ENCODE measurements around the gene HTR2B.
A peak's percentile ranks its signal among the peaks of the same experiment; 100 is the strongest.
"Not testable (repeated sequence)": the region's sequence is repeated elsewhere in the genome, so short reads cannot be mapped to it uniquely, and the experiment has no call there.

The HTR2B gene

GRCh38 chr2:231133365-231134099, 8.7 kb upstream of the HTR2B start:
- peak in 2 of 4 experiments; percentile 40 to 44 for DNase-seq

DNA sequence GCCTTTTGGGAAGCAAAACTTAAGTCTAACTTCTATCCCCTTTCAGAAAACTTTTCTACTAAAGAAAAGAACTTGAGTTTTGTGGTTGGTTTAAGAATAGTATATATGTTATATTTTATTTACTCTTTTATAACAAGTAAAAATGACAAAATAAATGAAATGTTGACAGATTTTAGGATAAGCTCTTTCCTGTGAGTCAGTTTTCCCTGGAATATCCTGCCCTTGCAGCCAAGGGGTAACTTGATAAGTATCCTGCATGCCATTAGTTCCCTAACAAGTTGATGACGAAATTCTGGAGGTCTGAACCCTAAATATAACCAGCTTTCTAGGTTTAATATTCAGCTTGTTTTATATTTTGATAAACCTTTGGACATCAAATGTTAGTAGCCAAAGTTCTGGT, 7.3 kb upstream of the HTR2B start:
- DNase-seq: no peak

DNA sequence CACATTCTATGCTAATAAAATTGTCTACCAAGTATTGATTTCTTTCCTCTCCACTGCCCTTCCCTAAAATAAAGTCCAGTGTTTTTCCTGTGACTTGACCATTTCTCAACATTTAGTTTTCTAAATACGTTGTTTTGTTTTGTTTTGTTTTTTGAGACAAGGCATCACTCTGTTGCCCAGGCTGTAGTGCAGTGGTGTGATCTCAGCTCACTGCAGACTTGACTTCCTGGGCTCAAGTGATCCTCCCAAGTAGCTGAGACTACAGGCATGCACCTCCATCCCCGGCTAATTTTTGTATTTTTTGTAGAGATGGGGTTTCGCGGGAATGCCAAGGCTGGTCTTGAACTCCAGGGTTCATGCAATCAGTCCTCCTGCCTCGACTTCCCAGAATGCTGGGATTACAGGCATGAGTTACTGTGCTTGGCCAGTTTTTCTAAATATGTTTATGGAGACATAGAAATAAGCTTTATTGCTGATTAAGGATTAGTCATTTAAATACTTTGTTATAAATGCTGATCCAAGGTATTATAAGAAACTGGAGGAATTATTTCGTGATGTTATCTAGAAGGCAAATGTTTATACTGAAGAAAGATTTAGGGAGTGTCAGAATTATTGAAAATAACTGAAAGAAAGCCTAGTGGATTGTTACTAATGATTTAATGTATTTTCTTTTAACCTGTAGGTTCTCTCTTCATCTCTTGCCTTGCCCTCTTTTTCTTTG, 5.7 kb upstream of the HTR2B start:
- DNase-seq: no peak

GRCh38 chr2:231129216-231129615, 4.4 kb upstream of the HTR2B start:
- no peak for DNase-seq

DNA sequence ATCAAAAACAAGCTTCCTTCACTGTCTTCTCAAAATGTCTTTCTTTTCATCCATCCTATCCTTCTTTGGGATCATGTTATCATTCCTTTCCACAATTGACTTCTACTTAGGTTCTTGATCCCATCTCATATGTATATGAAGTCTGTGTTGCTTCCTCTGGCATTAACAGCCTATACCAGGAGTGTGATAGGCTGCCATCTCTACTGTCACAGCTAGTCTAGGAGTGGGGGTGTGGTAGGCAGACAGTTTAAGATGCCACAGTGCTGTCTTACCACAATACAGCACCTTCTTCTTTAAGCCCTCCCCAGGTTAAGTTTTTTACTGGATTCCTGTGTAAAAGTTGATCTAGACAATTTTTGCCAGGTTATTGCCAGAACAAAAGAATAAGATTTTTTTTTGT, 3.7 kb upstream of the HTR2B start:
- no peak for DNase-seq

DNA sequence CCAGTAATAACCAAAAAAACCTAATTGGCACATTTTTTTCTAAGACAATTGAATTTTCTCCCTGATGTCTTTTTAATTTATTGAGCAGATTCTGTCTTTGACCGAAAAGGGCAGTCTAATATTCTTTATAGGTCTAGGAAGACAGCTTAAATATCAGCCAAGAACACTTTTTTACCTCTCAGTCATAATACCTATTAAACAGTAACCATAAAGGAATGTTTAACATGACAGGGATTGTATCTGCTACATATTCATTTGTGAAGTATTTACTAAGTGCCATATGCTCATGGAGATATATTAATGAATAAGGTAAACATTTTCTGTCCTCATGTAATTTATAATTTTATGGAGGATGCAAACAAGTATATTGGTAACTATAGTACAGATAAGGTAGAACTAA, 3.1 kb upstream of the HTR2B start:
- DNase-seq: no peak

DNA sequence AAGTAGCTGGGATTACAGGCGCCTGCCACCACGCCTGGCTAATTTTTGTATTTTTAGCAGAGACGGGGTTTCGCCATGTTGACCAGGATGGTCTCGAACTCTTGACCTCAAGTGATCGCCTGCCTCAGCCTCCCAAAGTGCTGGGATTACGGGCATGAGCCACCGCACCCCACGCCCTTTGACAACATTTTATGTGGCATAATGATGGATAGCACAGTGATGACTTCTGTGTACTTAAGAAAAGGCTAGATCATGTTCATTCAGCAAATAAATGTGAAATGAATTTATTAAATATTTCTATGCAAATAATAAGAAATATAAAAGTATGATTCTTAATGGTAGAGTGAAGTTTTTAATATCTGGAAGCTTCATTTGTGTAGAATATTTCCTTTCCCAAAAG, 2.6 kb upstream of the HTR2B start:
- no peak for DNase-seq

- no peak for DNase-seq
Observed at GRCh38 chr2:231126123-231126522, 1.3 kb upstream of the HTR2B start.

DNA sequence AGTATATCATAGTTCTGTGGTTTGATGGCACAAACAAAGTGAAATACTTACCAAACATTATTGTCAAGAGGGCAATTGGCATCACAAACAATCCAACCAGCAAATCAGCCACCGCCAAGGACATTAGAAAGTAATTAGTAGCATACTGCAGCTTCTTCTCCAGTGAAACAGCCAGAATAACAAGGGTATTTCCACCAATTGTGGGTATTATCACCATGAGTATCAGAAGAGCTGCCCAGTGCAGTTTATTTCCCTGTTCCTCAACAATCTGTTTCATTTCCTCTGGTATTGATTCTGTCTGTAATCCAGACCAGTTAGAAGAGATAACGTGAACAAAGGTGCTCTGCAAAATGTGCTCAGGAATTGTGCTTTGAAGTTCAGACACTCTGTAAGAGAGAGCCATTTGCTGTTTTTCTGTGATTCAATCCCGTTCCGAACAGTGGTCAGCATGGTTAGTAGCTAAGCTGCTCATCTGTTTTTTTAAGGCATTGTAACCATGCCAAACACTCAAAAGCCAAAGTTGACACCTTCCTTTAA, 1.4 kb downstream of the HTR2B start:
- peak in 2 of 4 experiments; percentile 18 to 37 for DNase-seq

DNA sequence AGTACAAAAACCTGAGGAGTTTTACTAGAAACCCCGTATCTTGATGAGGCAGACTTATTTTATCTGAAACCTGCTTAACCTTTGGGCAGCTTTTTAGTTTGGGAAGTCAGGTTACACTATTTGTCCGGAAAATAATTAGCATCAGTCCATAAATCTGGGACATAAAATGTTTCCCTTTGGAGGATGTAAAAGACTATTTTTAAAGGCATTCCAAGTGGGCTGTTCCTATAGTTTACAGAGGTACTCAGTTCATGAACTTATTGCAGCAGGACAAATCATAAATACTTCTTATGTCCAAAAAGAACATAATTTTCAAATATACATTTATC, 6.3 kb downstream of the HTR2B start:
- DNase-seq: no peak

DNA sequence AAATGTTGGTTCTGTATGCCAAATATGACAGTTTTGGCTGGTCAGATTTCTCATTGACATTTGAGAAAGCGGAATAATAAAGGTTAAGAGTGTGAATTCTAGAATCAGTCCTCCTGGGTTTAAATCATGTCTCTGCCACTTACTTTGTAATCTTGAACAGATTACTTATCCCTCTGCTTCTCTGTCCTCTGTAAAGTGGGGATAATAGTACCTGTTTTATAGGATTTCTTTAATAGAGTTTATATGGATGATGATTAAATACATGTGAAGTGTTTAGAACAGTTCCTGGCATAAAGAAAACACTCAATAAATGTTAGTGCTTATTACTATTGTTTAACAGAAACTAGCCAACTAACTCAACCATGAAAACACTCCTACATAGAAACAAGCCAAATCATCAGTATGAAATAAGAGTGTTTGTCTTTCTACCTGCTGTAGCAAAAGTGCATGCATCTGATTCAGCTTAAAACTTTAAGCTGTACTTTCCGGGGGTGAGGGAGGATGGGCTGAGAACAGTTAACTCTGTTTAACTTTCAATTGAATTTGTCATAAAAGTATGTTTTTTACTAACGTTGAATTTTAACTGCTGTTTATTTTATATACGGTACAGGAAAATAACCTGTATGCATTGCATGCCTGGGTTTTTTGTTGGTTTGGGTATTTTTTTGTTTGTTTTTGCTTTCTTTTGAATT, 6.8 kb downstream of the HTR2B start:
- DNase-seq: no peak

- DNase-seq: no peak
Observed at GRCh38 chr2:231117148-231117547, 7.7 kb downstream of the HTR2B start.

DNA sequence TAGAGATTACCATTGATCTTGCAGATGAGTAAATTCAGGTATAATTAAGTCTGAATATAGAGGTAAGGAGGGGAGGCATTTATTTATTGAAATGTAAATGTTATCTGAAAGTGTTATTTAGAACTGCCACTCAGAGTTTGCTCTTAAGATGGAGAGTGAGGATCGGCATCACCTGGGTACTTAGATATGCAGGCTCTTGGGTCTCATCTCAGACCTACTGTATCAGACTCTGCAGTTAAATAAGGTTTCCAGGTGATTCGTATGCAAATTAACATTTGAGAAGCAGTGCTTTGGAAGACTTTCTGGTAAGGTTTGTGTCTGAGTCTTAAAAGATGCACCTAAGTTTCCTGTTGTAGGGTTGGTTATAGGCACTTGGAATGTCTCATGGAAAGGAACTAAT, 9.2 kb downstream of the HTR2B start:
- DNase-seq: no peak

DNA sequence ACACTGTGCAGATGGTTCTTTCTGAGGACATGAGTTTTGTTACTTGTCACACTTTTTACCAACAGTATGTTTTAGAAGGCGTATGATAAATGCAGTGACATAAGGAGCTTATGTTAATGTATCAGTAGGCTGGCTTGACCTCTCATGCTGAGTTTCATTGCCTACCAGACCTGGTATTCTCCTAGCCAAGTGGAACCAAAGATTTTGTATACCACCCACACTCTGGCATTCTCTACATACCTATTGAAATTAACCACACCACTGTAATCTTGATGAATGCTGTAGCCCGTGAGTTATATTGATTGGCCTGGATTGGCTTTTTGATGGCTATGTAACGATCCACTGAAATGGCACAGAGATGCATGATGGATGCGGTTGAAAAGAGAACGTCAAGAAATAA, 11.4 kb downstream of the HTR2B start:
- DNase-seq: no peak

DNA sequence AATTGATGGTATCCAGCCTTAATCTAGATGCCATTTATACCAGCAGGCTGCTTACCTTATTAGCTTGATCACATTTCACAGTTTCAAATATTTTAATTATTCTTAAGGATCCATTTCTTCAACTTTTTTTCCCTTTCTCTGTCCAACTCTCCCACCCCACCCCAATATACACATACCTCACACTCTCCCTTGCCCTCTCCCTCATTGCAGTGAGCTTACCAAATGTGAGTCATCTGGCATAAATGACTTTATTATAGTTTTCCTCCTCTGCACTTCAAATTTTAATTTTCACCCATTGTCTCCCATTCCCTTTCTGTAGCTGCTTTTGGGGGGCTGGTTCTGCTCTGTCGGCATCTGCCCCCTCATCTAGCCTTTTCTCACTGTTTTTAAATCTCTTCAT, 12.9 kb downstream of the HTR2B start:
- DNase-seq: no peak

GRCh38 chr2:231110551-231110950, 14.3 kb downstream of the HTR2B start:
- peak in 2 of 4 experiments; percentile 48 to 73 for DNase-seq

DNA sequence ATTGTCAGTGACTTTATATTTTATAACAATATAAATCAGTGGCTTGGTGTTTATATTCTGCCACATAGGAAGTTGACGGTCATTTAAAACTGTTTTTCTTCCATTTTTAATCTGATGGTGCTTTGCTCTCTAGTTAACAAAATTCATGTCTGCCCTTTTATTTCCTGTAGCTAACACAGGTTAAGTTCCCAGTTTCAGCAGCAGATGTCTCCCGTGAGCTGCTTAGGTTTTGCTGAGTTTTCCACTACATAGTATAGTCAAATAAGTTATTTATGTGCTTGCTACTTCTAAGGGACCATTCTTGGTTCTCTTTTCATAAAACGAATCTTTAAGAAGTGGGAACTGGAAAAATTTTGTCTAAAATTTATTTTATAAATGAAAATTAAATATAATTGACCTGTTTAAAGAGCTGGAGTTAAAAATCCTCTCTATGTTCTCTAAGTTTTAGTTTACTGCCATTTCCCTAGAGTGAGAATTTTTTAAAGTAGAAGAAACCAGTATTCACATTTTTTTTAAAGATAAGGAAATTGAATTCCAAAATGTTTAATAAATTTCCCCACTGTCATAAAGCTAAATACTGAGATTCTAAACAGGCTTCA, 20.6 kb downstream of the HTR2B start:
- DNase-seq: peak; percentile 79 to 85 (median 82)

- DNase-seq: peak in 2 of 4 experiments; percentile 14 to 29
Observed at GRCh38 chr2:231102772-231103171, 22.1 kb downstream of the HTR2B start.

DNA sequence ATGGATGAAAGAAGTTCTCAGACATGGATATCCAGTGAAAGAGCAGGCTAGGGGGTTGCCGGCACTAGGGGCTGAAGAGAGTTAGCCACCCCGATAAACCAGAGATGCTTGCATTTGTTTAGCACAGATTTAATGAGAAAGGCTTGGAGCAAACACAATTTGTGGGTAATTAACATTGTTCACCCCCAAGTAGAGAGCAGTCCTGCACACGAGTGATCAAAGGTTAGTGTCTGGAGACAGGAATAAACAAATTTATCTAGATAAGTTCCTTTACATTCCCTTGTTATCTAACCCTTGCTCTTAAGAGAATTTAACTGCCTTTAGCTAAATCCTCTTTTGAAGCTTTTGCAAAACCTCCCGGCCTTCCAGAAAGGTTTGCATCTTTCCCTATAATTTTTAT, 23.9 kb downstream of the HTR2B start:
- no peak for DNase-seq

DNA sequence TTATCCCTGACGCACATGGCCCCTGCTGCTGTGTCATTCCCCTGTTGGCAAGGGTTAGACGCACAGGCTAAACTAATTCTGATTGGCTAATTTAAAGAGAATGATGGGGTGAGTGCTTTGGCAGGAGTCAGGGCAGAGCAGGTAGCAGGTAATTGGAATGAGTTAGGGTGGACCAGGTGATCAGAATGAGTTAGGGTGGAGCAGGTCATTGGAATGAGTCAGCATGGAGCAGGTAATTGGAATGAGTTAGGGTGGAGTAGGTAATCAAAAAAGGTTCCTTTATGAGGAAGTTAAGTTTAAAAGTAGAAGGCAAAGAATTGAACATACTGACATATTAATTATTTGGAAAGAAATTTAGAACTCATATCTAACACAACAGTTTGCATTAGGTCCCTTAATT, 24.5 kb downstream of the HTR2B start:
- DNase-seq: not testable (repeated sequence)

DNA sequence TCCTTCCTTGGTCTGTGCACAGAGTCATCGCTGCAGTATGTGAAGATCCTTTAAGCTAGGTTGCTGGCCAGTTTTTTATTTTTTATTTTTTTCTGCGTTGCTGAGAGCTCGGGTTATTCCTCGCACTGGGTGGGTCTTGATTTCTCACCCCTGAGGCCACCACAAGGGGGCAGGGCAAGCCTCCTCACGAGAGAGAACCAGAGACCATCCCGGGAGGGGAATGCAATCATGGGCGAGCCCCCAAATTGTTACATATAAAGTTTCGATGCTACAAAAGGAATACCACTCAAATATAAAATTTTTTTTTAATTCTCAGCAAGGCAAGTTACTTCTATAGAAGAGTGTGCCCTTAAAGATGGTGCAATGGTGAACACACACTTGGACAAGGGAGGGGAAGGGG, 24.9 kb downstream of the HTR2B start:
- DNase-seq: peak in 1 of 4 experiments; percentile 15

- no peak for DNase-seq
Observed at GRCh38 chr2:231094736-231095346, 30.0 kb downstream of the HTR2B start.

DNA sequence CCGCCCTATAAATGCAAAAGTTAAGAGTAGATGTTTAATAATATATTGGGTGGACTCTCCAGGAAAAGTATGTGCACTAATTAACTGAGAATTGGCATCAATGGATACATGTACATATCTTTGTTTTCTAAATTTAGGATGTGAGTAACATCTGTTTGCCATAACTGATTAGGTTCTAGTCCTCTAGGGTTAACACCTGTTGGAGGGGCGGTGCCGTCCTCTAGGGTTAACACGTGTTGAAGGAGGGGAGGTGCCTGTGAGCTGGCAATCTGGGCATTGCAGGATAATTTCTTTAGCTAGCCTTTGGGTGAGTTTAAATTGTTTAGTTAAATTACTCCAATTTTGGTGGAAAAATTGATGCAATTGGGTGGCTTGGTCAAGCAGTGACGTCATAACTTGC, 30.9 kb downstream of the HTR2B start:
- no peak for DNase-seq
